ENCODE results near the gene MYLK3.

Gene MYLK3

DNA sequence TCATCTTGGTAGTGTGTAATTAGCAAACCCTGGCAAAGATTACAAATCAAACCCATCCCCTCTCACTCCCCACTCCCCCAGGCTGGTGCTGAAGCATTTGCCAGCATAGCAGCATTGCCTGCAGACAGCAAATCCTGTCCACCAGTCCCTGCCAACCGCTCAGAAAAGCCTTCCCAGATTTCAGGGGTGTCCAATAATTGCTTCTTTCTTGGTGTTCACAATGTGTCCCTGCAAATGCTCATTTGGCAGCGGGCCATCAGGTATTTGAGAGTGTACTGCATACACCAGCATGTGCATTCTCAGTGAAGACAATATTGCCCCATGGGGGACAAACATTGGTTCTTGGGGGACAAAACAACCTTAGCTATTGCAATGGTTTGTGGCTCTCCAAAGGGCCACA, 30.5 kb downstream of the MYLK3 start:
- in situ Hi-C loops (cut with HindIII; ENCODE audit: low sequenced_read_pairs) = no loop called here
- TF ChIP-seq, protein P1, sequence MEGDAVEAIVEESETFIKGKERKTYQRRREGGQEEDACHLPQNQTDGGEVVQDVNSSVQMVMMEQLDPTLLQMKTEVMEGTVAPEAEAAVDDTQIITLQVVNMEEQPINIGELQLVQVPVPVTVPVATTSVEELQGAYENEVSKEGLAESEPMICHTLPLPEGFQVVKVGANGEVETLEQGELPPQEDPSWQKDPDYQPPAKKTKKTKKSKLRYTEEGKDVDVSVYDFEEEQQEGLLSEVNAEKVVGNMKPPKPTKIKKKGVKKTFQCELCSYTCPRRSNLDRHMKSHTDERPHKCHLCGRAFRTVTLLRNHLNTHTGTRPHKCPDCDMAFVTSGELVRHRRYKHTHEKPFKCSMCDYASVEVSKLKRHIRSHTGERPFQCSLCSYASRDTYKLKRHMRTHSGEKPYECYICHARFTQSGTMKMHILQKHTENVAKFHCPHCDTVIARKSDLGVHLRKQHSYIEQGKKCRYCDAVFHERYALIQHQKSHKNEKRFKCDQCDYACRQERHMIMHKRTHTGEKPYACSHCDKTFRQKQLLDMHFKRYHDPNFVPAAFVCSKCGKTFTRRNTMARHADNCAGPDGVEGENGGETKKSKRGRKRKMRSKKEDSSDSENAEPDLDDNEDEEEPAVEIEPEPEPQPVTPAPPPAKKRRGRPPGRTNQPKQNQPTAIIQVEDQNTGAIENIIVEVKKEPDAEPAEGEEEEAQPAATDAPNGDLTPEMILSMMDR (IDR thresholded peaks at IDR 0.05; ENCODE audit: low read depth, low read length) = no peak
- no peak for DNase-seq (ENCODE audit: low read depth, low spot score)
- H3K4me3 ChIP-seq (ENCODE audit: low read depth, low read length) = no peak overlapping the region

DNA sequence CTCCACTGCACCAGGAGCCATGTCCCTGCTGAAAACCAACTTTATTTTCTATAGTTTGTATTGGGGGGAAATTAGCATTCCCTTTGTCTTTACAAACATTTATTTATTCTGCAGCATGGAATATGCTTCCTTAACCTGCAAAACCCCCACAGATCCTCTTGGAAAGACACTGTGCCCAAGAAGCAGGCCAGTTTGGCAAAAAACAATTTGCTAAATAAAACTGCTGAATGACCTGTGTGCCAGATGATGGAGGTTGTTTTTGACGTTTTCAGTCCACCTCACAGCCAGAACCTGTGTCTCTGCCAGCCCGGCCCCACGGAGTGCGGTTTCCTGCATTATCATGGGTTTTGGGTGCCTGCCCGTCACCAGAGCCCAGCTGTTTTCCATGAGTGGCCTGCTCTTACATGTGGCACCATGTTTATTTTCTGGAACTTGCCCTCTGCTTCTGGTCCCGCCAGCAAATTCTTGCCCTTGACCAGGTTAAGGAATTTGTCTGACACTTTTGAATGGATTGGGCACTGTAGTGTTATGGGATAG, 32.3 kb downstream of the MYLK3 start:
- in situ Hi-C loops (cut with HindIII; ENCODE audit: low sequenced_read_pairs) = no loop called here
- TF ChIP-seq, protein P1 (IDR thresholded peaks at IDR 0.05; ENCODE audit: low read depth, low read length) = no peak
- DNase-seq (ENCODE audit: low read depth, low spot score) = peak; percentile 23
- H3K4me3 ChIP-seq (ENCODE audit: low read depth, low read length) = no peak overlapping the region

DNA sequence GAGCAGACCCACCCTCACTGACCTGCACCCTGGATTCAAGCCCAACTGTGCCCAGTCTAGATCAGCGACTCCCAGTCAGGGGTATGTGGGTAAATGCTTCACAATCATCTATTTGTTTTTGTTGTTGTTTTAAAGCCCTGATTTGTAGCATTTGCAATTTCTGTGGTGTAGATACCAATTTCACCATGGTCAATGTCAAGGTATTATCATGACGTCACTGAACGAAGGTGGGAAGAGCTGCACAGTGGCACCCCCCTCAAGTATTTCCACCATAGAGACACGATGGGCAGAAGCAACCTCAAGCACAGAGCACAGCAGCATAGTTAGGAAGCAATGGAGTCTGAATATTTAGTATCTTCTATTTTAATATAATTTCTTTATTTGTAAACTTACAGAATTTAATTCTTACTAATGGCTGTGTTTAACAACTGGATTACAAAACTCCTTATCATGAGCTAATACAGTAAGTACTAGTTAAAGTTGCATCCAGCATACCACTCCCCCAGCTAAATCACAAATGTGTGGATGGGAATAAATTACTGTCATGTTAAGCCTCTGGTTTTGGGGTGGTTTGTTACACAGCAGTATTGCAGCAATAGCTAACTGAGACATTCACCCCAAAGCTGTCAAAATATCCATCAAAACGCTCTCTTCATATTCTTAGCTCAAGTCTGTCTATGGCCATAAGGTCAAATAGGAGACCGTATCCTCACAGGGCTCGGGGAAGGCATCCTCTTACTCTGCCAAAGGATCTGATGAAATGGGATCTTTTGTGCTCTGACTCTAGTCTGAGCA, 33.1 kb downstream of the MYLK3 start:
- H3K4me3 ChIP-seq (ENCODE audit: low read depth, low read length) = no peak overlapping the region
- DNase-seq (ENCODE audit: low read depth, low spot score) = no peak
- TF ChIP-seq, protein P1 (IDR thresholded peaks at IDR 0.05; ENCODE audit: low read depth, low read length) = no peak
- in situ Hi-C loops (cut with HindIII; ENCODE audit: low sequenced_read_pairs) = no loop called here

DNA sequence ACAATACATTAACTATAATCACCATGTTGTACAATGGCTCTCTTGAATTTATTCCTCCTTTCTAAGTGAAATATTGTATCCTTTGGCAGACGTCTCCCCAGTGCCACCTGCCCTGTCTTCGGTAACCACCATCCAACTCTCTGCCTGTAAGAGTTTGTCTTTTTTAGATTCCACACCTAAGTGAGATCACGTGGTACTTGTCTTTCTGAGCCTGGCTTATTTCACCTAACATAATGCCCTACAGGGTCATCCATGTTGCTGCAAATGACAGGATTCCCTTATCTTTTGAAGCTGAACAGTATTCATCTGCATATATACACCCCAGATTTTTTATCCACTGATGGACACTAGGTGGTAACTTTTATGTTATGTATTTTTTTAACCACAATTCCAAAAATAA, 34.5 kb downstream of the MYLK3 start:
- no peak for DNase-seq (ENCODE audit: low read depth, low spot score)
- TF ChIP-seq, protein P1 (IDR thresholded peaks at IDR 0.05; ENCODE audit: low read depth, low read length) = no peak
- in situ Hi-C loops (cut with HindIII; ENCODE audit: low sequenced_read_pairs) = no loop called here
- H3K4me3 ChIP-seq (ENCODE audit: low read depth, low read length) = no peak overlapping the region

DNA sequence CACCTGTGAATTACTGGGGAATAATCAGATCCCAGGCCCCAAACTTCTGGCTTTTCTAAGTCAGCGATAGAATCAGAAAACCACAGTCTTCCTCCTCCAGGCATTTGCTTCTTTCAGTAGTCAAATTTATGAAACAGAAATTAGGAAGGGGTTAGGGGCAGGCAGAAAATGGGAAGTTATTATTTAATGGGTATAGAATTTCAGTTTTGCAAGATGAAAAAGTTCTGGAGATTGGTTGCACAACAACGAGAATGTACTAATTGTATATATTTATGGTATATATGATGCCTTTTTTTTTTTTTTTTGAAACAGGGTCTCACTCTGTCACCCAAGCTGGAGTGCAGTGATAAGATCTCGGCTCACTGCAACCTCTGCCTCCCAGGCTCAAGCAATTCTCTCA, 35.2 kb downstream of the MYLK3 start:
- TF ChIP-seq, protein P1 (IDR thresholded peaks at IDR 0.05; ENCODE audit: low read depth, low read length) = no peak
- in situ Hi-C loops (cut with HindIII; ENCODE audit: low sequenced_read_pairs) = no loop called here
- DNase-seq (ENCODE audit: low read depth, low spot score) = no peak
- H3K4me3 ChIP-seq (ENCODE audit: low read depth, low read length) = no peak overlapping the region

DNA sequence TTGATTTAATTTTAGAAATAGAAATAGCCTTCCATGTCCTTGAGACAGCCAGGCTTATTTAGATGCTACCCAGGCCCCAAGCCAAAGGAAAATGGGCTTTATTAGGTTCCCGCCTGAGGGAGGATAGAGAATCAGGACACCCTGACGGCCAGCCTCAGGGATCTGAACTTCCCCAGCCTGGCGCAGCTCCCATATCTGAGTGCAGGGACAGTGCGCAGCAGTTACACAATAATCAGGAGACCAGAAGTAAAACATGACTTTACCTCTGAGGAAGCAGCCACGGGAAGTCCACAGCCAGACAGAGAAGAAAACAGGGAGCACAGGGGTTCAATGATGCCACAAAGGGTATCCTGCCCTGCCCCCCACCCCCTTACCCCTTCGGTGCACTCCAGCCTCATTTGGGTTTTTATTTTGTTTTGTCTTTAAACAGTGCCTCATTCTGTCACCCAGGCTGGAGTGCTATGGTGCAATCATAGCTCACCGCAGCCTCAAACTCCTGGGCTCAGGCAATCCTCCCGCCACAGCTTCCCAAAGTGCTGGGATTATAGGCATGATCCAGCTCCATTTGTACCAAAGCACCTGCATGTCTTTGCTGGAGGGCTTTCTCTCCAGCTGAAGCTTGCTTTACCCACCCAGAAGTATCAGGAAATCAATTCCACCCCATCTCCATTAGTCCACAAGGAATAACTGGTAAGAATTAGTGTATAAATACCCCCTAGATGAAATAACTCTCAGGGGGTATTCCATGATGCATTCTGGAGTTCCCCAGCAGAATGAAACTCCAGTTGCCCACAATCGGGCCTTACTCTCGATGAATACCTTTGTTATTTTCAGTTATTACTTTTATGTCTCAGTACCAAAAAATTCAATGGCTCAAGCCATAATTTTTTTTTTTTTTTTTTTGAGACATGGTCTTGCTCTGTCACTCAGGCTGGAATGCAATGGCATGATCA, 36.8 kb downstream of the MYLK3 start:
- TF ChIP-seq, protein P1 (IDR thresholded peaks at IDR 0.05; ENCODE audit: low read depth, low read length) = no peak
- no peak for DNase-seq (ENCODE audit: low read depth, low spot score)
- H3K4me3 ChIP-seq (ENCODE audit: low read depth, low read length) = no peak overlapping the region
- in situ Hi-C loops (cut with HindIII; ENCODE audit: low sequenced_read_pairs) = no loop called here

All from astrocyte of the spinal cord (primary cell).